Gastrocnemius medialis (tissue), 4 donors: Measurements from ENCODE around the gene DPP4. TPM values are rescaled to one million over a fixed set of nuclear protein-coding genes. Genes with fewer than 3 reads are reported as not detected.

Experiments used
- ATAC-seq, 2 donors: fragments of 150-250 bp; one replicate each; pipeline ENCODE4 v1.9.1; 2016
- DNase-seq, 2 donors: peaks; one replicate each; pipeline ENCODE4 v3.0.0-alpha.2; 2019
- H3K27ac ChIP-seq, 4 donors: fragments of 200-600 bp; sonication (generic); 1 replicate in 1 of 4; 2 replicates in 3 of 4; pipeline ENCODE4 v1.5.1; 2016 to 2018; ENCODE audit warnings: mild to moderate bottlenecking in 2 of 4, moderate library complexity in 1 of 4
- H3K27me3 ChIP-seq, 3 donors: fragments of 200-600 bp; sonication (generic) in 2 of 3; 1 replicate in 1 of 3; 2 replicates in 2 of 3; pipeline versions ENCODE4 v1.5.1 to v1.6.0; 2016 to 2019; ENCODE audit warnings: mild to moderate bottlenecking in 1 of 3, moderate library complexity in 1 of 3
- H3K36me3 ChIP-seq, 2 donors: fragments of 200-600 bp; sonication (generic) in 1 of 2; one replicate each; pipeline ENCODE4 v1.5.1; 2017 to 2018
- H3K4me1 ChIP-seq, 2 donors: fragments of 200-600 bp; sonication (generic) in 1 of 2; one replicate each; pipeline ENCODE4 v1.5.1; 2016 to 2017; ENCODE audit warnings: mild to moderate bottlenecking in 2 of 2
- H3K4me3 ChIP-seq, 4 donors: fragments of 200-600 bp; sonication (generic) in 3 of 4; 1 replicate in 1 of 4; 2 replicates in 3 of 4; pipeline ENCODE4 v1.5.1; 2016 to 2019; ENCODE audit warnings: mild to moderate bottlenecking in 2 of 4
- H3K9me3 ChIP-seq, 3 donors: fragments of 200-600 bp; sonication (generic) in 2 of 3; 1 replicate in 1 of 3; 2 replicates in 2 of 3; pipeline ENCODE4 v1.5.1; 2016 to 2019
- CTCF ChIP-seq, 5 experiments: fragments of 450-650 bp in 3 of 5; fragments of 200-600 bp in 2 of 5; sonication (generic) in 2 of 5; IDR thresholded peaks in 4 of 5; conservative IDR thresholded peaks in 1 of 5; 1 replicate in 4 of 5; 2 replicates in 1 of 5; pipeline ENCODE4 v1.5.1; 2016 to 2019; ENCODE audit warnings: antibody characterized with exemption in 5 of 5, mild to moderate bottlenecking in 3 of 5, moderate library complexity in 3 of 5
- POLR2A ChIP-seq, 2 donors: fragments of 450-650 bp; IDR thresholded peaks; one replicate each; pipeline ENCODE4 v1.6.1; 2017; ENCODE audit warnings: antibody characterized with exemption in 2 of 2, mild to moderate bottlenecking in 2 of 2, moderate library complexity in 2 of 2
- in situ Hi-C, 4 donors: fragments of 200-750 bp; cut with MboI; loops; one replicate each; pipeline versions ENCODE4 v1.15.0 to v1.8.0; 2017; ENCODE audit warnings: low sequenced_read_pairs in 4 of 4
- intact Hi-C: fragments of 100-400 bp; cut with DNase I; formaldehyde crosslinking; loops from one replicate; pipeline ENCODE4 v1.15.1; 2023; ENCODE audit warnings: low total_unique reads
- total RNA-seq, 4 donors: library from RNA; depleted of rRNA; stranded (reverse); fragments of >200 nt; gene quantifications; one replicate each; pipeline versions ENCODE4 v1.1.0 to v1.2.3, GENCODE V29; 2016

DPP4 gene
- total RNA-seq, 4 donors from 2014 or later = 2.2 to 7.9 (median 3.7) TPM

GRCh38 chr2:162043132-162043531 is 30.9 kb downstream of the DPP4 start:
- intact Hi-C loops (no loop called here), in situ Hi-C loops (no loop called here)
- no peaks in the 10 kb centered on the region for H3K27me3 ChIP-seq
- TF ChIP-seq POLR2A (IDR thresholded peaks at IDR 0.05) = no peak
- TF ChIP-seq CTCF (IDR thresholded peaks at IDR 0.05 in 4 of 5, conservative IDR thresholded peaks at IDR 0.05 in 1 of 5) = no peak
- no peak overlapping the region for H3K27ac ChIP-seq
- H3K36me3 ChIP-seq = no peaks in the 10 kb centered on the region
- ATAC-seq (no peak), DNase-seq (no peak)
- H3K4me1 ChIP-seq = no peaks in the 10 kb centered on the region
- H3K9me3 ChIP-seq = no peaks in the 10 kb centered on the region
- no peak overlapping the region for H3K4me3 ChIP-seq

GRCh38 chr2:162041485-162041884 is 32.5 kb downstream of the DPP4 start:
- Histone ChIP-seq H3K36me3 (no peaks in the 10 kb centered on the region), H3K27ac (no peak overlapping the region), H3K4me1 (no peaks in the 10 kb centered on the region), H3K9me3 (no peaks in the 10 kb centered on the region), H3K4me3 (no peak overlapping the region), H3K27me3 (no peaks in the 10 kb centered on the region)
- TF ChIP-seq POLR2A (IDR thresholded peaks at IDR 0.05) = no peak
- in situ Hi-C loops (no loop called here), intact Hi-C loops (no loop called here)
- no peak for ATAC-seq
- no peak for DNase-seq

- in situ Hi-C loops = no loop called here
Measured at GRCh38 chr2:162038725-162039124, 35.3 kb downstream of the DPP4 start.

GRCh38 chr2:162037886-162038285 is 36.1 kb downstream of the DPP4 start:
- no peak for ATAC-seq
- Histone ChIP-seq H3K27ac (no peak overlapping the region), H3K9me3 (no peaks in the 10 kb centered on the region), H3K4me3 (no peak overlapping the region), H3K36me3 (no peaks in the 10 kb centered on the region), H3K27me3 (no peaks in the 10 kb centered on the region), H3K4me1 (no peaks in the 10 kb centered on the region)
- in situ Hi-C loops = no loop called here
- intact Hi-C loops = no loop called here
- DNase-seq = no peak
- TF ChIP-seq CTCF (IDR thresholded peaks at IDR 0.05 in 4 of 5, conservative IDR thresholded peaks at IDR 0.05 in 1 of 5) (no peak), POLR2A (IDR thresholded peaks at IDR 0.05) (no peak)

More at GRCh38 chr2:162038725-162039124, 35.3 kb downstream of the DPP4 start:
- TF ChIP-seq POLR2A (IDR thresholded peaks at IDR 0.05) = no peak
- TF ChIP-seq CTCF (IDR thresholded peaks at IDR 0.05 in 4 of 5, conservative IDR thresholded peaks at IDR 0.05 in 1 of 5) = no peak
- Histone ChIP-seq H3K27me3 (no peaks in the 10 kb centered on the region), H3K36me3 (no peaks in the 10 kb centered on the region), H3K4me3 (no peak overlapping the region), H3K27ac (no peak overlapping the region), H3K4me1 (no peaks in the 10 kb centered on the region), H3K9me3 (no peaks in the 10 kb centered on the region)
- DNase-seq (no peak), ATAC-seq (no peak)
- intact Hi-C loops = no loop called here

GRCh38 chr2:162037028-162037795 is 36.8 kb downstream of the DPP4 start:
- in situ Hi-C loops (no loop called here), intact Hi-C loops (no loop called here)
- Histone ChIP-seq H3K36me3 (no peaks in the 10 kb centered on the region), H3K9me3 (no peaks in the 10 kb centered on the region), H3K4me3 (no peak overlapping the region), H3K27ac (no peak overlapping the region), H3K4me1 (no peaks in the 10 kb centered on the region), H3K27me3 (no peaks in the 10 kb centered on the region)
- no peak for DNase-seq
- no peak for TF ChIP-seq CTCF (IDR thresholded peaks at IDR 0.05 in 4 of 5, conservative IDR thresholded peaks at IDR 0.05 in 1 of 5)
- TF ChIP-seq POLR2A (IDR thresholded peaks at IDR 0.05) = no peak
- ATAC-seq = no peak
